Pericardium fibroblast (primary cell): ENCODE measurements around the gene C12orf43. TPM values are rescaled to one million over a fixed set of nuclear protein-coding genes. Genes with fewer than 3 reads are reported as not detected.

Experiments
- total RNA-seq: library from RNA; depleted of rRNA; stranded (reverse); fragments of >200 nt; gene quantifications from 2 replicates; pipeline ENCODE4 v1.2.3, GENCODE V29; 2015

The C12orf43 gene
- 8.5 and 12.5 TPM in 2 replicates for total RNA-seq

DNA sequence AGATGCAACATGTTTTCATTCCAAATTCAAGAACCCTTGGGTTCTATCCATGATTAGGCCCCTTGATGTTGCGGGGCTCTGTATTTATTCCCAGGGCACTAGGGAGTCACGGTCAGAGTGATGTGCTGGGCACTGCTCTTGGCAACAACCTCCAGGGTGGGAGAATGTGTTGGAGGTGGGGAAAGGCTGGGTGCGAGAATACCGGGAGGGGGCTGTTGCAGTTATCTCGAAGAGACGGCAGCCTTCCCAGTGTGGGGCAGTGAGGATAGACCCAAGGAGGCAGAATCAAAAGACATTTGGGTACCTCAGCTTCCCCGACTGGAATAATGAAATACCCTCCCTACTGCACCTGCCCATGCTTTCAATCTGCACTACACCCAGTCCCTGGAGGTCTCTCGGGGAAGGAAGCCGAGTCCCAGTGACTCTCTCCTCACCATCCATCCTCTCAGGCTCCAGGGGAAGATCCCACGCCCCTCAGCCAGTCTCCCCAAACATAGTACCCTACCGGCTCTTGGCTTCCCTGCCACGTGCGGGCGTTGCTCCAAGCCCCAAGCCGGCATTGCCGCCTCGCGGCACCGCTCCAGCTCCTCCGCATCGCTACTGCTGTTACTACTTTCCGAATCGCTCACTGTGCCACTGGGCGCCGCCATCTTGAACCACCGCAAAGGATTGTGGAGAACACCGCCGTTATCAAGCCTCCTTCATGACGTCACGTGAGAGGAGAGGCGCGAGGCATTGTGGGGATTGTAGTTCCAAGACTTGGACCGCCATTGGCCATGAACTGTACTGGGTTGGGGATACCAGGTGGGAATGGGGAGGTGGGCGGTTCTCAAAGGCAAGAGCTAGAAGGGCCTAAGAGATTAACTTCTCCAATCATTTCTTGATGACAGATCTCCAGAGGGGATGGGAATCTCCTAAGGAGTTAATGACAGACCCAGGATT, at the start of gene C12orf43:
Gene C12orf43, minus strand, starts transcription at position 663 of the 942 bp plus-strand sequence. Its CDS starts 13 bp downstream, at position 650.

GRCh38 chr12:121038861-121039668, 22.8 kb upstream of the C12orf43 start, which contains the start of gene OASL:
TSS of gene OASL (minus strand) at chr12:121039246. CDS start at chr12:121038971, 275 bp downstream.

GRCh38 chr12:120978296-120979219, 37.7 kb downstream of the C12orf43 start, which contains the start of gene HNF1A:
TSS of gene HNF1A (plus strand) at chr12:120978543. CDS start at chr12:120978769, 226 bp downstream.

Other genes with a start within 250 kb of the C12orf43 start
- gene SPPL3, start 112.1 kb downstream of the C12orf43 start, total RNA-seq: 8.8 and 14.9 TPM in 2 replicates
- 0.23 TPM in 1 of 2 replicates, not detected in the other for gene HNF1A, start 37.9 kb downstream of the C12orf43 start, total RNA-seq
- 0.34 TPM in 1 of 2 replicates, not detected in the other for gene OASL, start 22.8 kb upstream of the C12orf43 start, total RNA-seq
- 2.5 TPM in 1 of 2 replicates, not detected in the other for gene P2RX7, start 116.4 kb upstream of the C12orf43 start, total RNA-seq
- 12.5 and 43.8 TPM in 2 replicates for gene P2RX4, start 193.6 kb upstream of the C12orf43 start, total RNA-seq